ENCODE measurements around the gene FAM90A26. TPM values are rescaled to one million over a fixed set of nuclear protein-coding genes. Genes with fewer than 3 reads are reported as not detected.
"Not testable (repeated sequence)": the region's sequence is repeated elsewhere in the genome, so short reads cannot be mapped to it uniquely, and the experiment has no call there.

The FAM90A26 gene
- total and polyA plus RNA-seq, 2 donors, result 0.02 TPM; not detected in 1

DNA sequence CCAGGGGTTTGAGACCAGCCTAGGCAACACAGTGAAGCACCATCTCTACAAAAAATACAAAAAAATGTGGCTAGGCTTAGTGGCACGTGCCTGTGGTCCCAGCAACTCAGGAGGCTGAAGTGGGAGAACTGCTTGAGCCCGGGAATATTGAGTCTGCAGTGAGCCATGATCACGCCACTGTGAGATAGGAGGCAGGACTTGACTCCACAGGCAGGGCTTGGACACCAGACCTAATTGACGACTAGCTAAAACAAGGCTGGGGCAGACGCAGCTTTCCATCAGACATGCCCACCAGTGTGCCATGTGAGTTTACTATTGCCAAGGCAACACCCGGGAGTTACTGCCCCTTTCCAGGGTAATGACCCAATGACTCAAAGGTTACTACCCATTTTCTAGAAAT lies 27.4 kb upstream of the FAM90A26 start:
- H3K4me1 ChIP-seq (ENCODE audit: control insufficient read depth in 2 of 2, insufficient read depth in 2 of 2, low read length in 2 of 2); DNase-seq (ENCODE audit: low read depth in 6 of 9, low spot score in 9 of 9); H3K27me3 ChIP-seq (ENCODE audit: control insufficient read depth in 2 of 2, insufficient read depth in 1 of 2, low read length in 1 of 2); H3K36me3 ChIP-seq (ENCODE audit: control insufficient read depth in 2 of 2, insufficient read depth in 2 of 2, low read length in 1 of 2); H3K4me3 ChIP-seq (ENCODE audit: low read length in 2 of 2); H3K9me3 ChIP-seq (ENCODE audit: control insufficient read depth in 2 of 2, insufficient read depth in 1 of 2, low read length in 1 of 2); H3K27ac ChIP-seq (ENCODE audit: low read depth in 1 of 2, low read length in 1 of 2): not testable (repeated sequence)
- WGBS, result 95% methylated on average over 6 of the region's 6 CpGs

DNA sequence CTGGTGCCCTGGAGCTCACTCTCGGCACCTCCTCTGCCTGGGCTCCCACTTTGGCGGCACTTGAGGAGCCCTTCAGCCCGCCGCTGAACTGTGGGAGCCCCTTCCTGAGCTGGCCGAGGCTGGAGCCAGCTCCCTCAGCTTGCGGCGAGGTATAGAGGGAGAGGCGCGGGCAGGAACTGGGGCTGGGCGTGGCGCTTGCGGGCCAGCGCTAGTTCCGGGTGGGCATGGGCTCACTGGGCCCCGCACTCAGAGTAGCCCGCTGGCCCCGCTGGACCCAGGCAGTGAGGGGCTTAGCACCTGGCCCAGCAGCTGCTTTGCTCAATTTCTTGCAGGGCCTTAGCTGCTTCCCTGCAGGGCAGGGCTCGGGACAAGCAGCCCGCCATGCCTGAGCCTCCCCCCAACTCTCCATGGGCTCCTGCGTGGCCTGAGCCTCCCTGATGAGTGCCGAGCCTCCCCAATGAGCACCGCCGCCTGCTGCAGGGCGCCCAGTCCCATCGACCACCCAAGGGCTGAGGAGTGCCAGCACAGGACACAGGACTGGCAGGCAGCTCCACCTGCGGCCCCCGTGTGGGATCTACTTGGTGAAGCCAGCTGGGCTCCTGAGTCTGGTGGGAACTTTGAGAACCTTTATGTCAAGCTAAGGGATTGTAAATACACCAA lies 26.7 kb upstream of the FAM90A26 start:
- no peaks in the 10 kb centered on the region for H3K36me3 ChIP-seq (ENCODE audit: control insufficient read depth in 2 of 2, insufficient read depth in 2 of 2, low read length in 1 of 2)
- no peaks in the 10 kb centered on the region for H3K4me1 ChIP-seq (ENCODE audit: control insufficient read depth in 2 of 2, insufficient read depth in 2 of 2, low read length in 2 of 2)
- H3K4me3 ChIP-seq (ENCODE audit: low read length in 2 of 2), result no peak overlapping the region
- DNase-seq (ENCODE audit: low read depth in 6 of 9, low spot score in 9 of 9), result no peak
- H3K27me3 ChIP-seq (ENCODE audit: control insufficient read depth in 2 of 2, insufficient read depth in 1 of 2, low read length in 1 of 2), result no peaks in the 10 kb centered on the region
- H3K27ac ChIP-seq (ENCODE audit: low read depth in 1 of 2, low read length in 1 of 2), result no peak overlapping the region
- WGBS, result 98% methylated on average over 27 of the region's 27 CpGs
- H3K9me3 ChIP-seq (ENCODE audit: control insufficient read depth in 2 of 2, insufficient read depth in 1 of 2, low read length in 1 of 2), result no peaks in the 10 kb centered on the region

- Histone ChIP-seq H3K36me3 (ENCODE audit: control insufficient read depth in 2 of 2, insufficient read depth in 2 of 2, low read length in 1 of 2) (no peaks in the 10 kb centered on the region), H3K4me3 (ENCODE audit: low read length in 2 of 2) (no peak overlapping the region), H3K9me3 (ENCODE audit: control insufficient read depth in 2 of 2, insufficient read depth in 1 of 2, low read length in 1 of 2) (no peaks in the 10 kb centered on the region), H3K4me1 (ENCODE audit: control insufficient read depth in 2 of 2, insufficient read depth in 2 of 2, low read length in 2 of 2) (peaks cover 0 to 3% of the 10 kb centered on the region in 2 donors), H3K27ac (ENCODE audit: low read depth in 1 of 2, low read length in 1 of 2) (no peak overlapping the region), H3K27me3 (ENCODE audit: control insufficient read depth in 2 of 2, insufficient read depth in 1 of 2, low read length in 1 of 2) (peaks cover 0 to under 1% of the 10 kb centered on the region in 2 donors)
- 97% methylated on average over 9 of the region's 9 CpGs for WGBS
- DNase-seq (ENCODE audit: low read depth in 6 of 9, low spot score in 9 of 9), result no peak
Measured at GRCh38 chr4:9146967-9147366, 23.2 kb upstream of the FAM90A26 start.

- not testable (repeated sequence) for H3K9me3 ChIP-seq (ENCODE audit: control insufficient read depth in 2 of 2, insufficient read depth in 1 of 2, low read length in 1 of 2); H3K4me3 ChIP-seq (ENCODE audit: low read length in 2 of 2); DNase-seq (ENCODE audit: low read depth in 6 of 9, low spot score in 9 of 9); H3K27me3 ChIP-seq (ENCODE audit: control insufficient read depth in 2 of 2, insufficient read depth in 1 of 2, low read length in 1 of 2); H3K4me1 ChIP-seq (ENCODE audit: control insufficient read depth in 2 of 2, insufficient read depth in 2 of 2, low read length in 2 of 2); H3K27ac ChIP-seq (ENCODE audit: low read depth in 1 of 2, low read length in 1 of 2); H3K36me3 ChIP-seq (ENCODE audit: control insufficient read depth in 2 of 2, insufficient read depth in 2 of 2, low read length in 1 of 2)
- 98% methylated on average over 4 of the region's 4 CpGs for WGBS
Measured at GRCh38 chr4:9147368-9147767, 22.8 kb upstream of the FAM90A26 start.

- H3K27me3 ChIP-seq (ENCODE audit: control insufficient read depth in 2 of 2, insufficient read depth in 1 of 2, low read length in 1 of 2); H3K9me3 ChIP-seq (ENCODE audit: control insufficient read depth in 2 of 2, insufficient read depth in 1 of 2, low read length in 1 of 2); H3K36me3 ChIP-seq (ENCODE audit: control insufficient read depth in 2 of 2, insufficient read depth in 2 of 2, low read length in 1 of 2); H3K4me3 ChIP-seq (ENCODE audit: low read length in 2 of 2); H3K4me1 ChIP-seq (ENCODE audit: control insufficient read depth in 2 of 2, insufficient read depth in 2 of 2, low read length in 2 of 2); DNase-seq (ENCODE audit: low read depth in 6 of 9, low spot score in 9 of 9); H3K27ac ChIP-seq (ENCODE audit: low read depth in 1 of 2, low read length in 1 of 2): not testable (repeated sequence)
- WGBS, result 95% methylated on average over 7 of the region's 7 CpGs
Measured at GRCh38 chr4:9148611-9149409, 21.4 kb upstream of the FAM90A26 start.

- 3% methylated on average over 11 of the region's 12 CpGs for WGBS
- not testable (repeated sequence) for H3K9me3 ChIP-seq (ENCODE audit: control insufficient read depth in 2 of 2, insufficient read depth in 1 of 2, low read length in 1 of 2); H3K36me3 ChIP-seq (ENCODE audit: control insufficient read depth in 2 of 2, insufficient read depth in 2 of 2, low read length in 1 of 2); H3K27me3 ChIP-seq (ENCODE audit: control insufficient read depth in 2 of 2, insufficient read depth in 1 of 2, low read length in 1 of 2); H3K4me1 ChIP-seq (ENCODE audit: control insufficient read depth in 2 of 2, insufficient read depth in 2 of 2, low read length in 2 of 2)
- H3K4me3 ChIP-seq (ENCODE audit: low read length in 2 of 2), result peak overlapping the region; percentile 60 to 64
- peak overlapping the region; percentile 1 to 57 for H3K27ac ChIP-seq (ENCODE audit: low read depth in 1 of 2, low read length in 1 of 2)
- DNase-seq (ENCODE audit: low read depth in 6 of 9, low spot score in 9 of 9), result peak in 3 of 9 donors; percentile 4 to 23 (median 6)
Measured at GRCh38 chr4:9151809-9152179, 18.4 kb upstream of the FAM90A26 start.

DNA sequence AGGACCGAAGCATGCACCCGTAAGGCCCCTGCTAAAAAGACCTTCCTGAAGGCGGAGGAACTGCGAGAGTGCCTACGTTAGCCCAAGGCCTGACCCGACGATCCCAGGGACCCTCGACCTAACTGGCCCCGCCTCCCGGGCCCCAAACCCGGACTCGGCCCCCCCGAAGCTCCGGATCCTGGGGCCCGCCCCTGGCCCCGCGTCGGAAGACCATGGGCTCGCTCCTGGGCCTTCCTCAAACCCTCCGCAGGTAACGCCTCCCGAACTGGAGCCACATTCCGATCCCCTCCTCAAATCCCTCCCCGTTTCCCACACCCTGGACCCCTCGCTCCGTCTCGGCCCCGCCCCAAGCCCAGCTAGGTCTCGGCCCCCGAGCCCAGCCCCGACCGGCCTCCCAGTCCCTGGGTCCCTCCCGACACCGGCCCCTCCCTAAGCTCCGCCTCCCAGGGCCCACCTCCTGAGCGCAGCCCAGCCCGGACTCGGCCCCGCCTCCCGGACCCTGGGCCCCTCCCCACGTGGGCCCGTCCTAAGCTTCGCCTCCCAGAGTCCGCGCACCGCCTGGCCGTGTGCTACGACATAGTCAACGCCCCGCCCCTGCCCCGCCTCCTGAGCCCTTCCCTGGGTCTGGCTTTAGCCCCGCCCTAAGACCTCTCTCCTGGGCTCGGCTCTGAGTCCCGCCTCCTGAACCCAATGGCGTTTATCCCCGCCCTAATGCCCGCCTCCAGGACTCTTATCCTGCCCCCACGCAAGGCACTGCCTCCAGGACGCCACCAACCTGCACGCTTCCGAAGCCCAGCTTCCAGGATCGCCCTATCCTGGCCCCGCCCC lies 17.8 kb upstream of the FAM90A26 start:
- not testable (repeated sequence) for H3K4me1 ChIP-seq (ENCODE audit: control insufficient read depth in 2 of 2, insufficient read depth in 2 of 2, low read length in 2 of 2); H3K36me3 ChIP-seq (ENCODE audit: control insufficient read depth in 2 of 2, insufficient read depth in 2 of 2, low read length in 1 of 2); H3K27me3 ChIP-seq (ENCODE audit: control insufficient read depth in 2 of 2, insufficient read depth in 1 of 2, low read length in 1 of 2); H3K9me3 ChIP-seq (ENCODE audit: control insufficient read depth in 2 of 2, insufficient read depth in 1 of 2, low read length in 1 of 2)
- 1% methylated on average over 57 of the region's 63 CpGs for WGBS
- Histone ChIP-seq H3K4me3 (ENCODE audit: low read length in 2 of 2) (peak overlapping the region; percentile 60 to 64), H3K27ac (ENCODE audit: low read depth in 1 of 2, low read length in 1 of 2) (peak overlapping the region; percentile 80 to 85)
- DNase-seq (ENCODE audit: low read depth in 6 of 9, low spot score in 9 of 9), result peak in 8 of 9 donors; percentile 33 to 90 (median 76)

DNA sequence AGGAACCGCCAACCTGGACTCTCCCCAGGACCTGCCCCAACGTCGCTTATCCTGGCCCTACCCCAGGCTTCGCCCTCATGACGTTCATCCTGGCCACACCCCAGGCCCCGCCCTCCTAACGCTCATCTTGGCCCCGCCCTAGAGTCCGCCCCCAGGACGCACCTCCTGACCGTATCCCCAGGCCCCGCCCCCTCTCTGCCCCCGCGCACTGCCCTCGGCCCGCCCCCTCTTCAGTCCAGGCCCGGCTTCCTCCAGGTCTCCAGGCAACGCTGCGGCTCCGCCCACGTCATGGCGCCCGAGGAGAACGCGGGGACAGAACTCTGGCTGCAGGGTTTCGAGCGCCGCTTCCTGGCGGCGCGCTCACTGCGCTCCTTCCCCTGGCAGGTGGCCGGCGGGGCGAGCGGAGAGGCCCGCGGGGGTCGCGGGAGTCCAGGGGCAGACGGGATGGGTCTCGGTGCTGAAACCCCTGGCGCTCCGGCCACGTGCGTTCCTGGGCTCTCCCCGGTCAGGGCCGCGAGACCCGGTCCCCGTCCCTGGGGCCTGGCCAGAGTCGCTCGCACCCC lies 17.1 kb upstream of the FAM90A26 start:
- not testable (repeated sequence) for H3K9me3 ChIP-seq (ENCODE audit: control insufficient read depth in 2 of 2, insufficient read depth in 1 of 2, low read length in 1 of 2); H3K4me1 ChIP-seq (ENCODE audit: control insufficient read depth in 2 of 2, insufficient read depth in 2 of 2, low read length in 2 of 2); H3K36me3 ChIP-seq (ENCODE audit: control insufficient read depth in 2 of 2, insufficient read depth in 2 of 2, low read length in 1 of 2); H3K27me3 ChIP-seq (ENCODE audit: control insufficient read depth in 2 of 2, insufficient read depth in 1 of 2, low read length in 1 of 2)
- peak; percentile 64 to 96 (median 86) for DNase-seq (ENCODE audit: low read depth in 6 of 9, low spot score in 9 of 9)
- H3K27ac ChIP-seq (ENCODE audit: low read depth in 1 of 2, low read length in 1 of 2), result peak overlapping the region; percentile 80 to 85
- peak overlapping the region; percentile 60 to 64 for H3K4me3 ChIP-seq (ENCODE audit: low read length in 2 of 2)
- under 1% methylated on average over 53 of the region's 53 CpGs for WGBS

Data from thymus (tissue), 11 donors.